ENCODE measurements around the gene MRFAP1.

The MRFAP1 gene

DNA sequence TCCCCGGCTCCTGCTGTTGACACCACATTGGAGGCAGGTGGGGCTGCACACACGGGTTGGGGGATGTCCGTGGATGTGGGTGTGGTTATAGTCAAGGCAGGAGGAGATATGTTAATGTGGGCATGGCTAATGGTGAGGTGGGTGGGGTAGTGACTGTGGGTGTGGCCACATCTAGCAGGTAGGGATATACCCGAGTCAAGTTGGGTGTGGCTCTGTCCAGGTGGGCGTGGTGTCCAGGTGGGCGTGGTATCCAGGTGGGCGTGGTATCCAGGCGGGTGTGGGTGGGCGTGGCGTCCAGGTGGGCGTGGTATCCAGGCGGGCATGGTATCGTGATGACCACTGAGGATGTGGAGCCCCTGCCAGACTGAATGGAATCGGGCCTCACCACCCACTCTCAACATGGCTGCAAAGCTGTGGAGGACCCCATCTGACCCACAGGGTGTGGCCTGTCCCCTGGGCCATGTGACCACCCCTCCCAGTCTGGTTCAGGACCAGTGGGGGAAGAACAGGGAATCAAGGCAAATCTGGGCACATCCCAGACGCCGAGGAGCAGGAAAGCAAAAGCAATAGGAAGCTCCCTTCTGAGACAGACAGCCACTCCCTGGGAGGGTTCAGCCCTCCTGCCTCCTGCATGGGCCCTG, 44.5 kb upstream of the MRFAP1 start:
- no peak overlapping the region for H3K4me3 ChIP-seq (ENCODE audit: low read depth, low read length)
- TF ChIP-seq, protein P1, sequence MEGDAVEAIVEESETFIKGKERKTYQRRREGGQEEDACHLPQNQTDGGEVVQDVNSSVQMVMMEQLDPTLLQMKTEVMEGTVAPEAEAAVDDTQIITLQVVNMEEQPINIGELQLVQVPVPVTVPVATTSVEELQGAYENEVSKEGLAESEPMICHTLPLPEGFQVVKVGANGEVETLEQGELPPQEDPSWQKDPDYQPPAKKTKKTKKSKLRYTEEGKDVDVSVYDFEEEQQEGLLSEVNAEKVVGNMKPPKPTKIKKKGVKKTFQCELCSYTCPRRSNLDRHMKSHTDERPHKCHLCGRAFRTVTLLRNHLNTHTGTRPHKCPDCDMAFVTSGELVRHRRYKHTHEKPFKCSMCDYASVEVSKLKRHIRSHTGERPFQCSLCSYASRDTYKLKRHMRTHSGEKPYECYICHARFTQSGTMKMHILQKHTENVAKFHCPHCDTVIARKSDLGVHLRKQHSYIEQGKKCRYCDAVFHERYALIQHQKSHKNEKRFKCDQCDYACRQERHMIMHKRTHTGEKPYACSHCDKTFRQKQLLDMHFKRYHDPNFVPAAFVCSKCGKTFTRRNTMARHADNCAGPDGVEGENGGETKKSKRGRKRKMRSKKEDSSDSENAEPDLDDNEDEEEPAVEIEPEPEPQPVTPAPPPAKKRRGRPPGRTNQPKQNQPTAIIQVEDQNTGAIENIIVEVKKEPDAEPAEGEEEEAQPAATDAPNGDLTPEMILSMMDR (IDR thresholded peaks at IDR 0.05; ENCODE audit: low read depth, low read length, missing control alignments): no peak
- in situ Hi-C loops (cut with HindIII; ENCODE audit: low sequenced_read_pairs): loop anchor here (10.0 kb wide), 1 partner anchor 69 kb away; no protein-coding TSS in a partner anchor
- no peak for DNase-seq (ENCODE audit: low read depth)

DNA sequence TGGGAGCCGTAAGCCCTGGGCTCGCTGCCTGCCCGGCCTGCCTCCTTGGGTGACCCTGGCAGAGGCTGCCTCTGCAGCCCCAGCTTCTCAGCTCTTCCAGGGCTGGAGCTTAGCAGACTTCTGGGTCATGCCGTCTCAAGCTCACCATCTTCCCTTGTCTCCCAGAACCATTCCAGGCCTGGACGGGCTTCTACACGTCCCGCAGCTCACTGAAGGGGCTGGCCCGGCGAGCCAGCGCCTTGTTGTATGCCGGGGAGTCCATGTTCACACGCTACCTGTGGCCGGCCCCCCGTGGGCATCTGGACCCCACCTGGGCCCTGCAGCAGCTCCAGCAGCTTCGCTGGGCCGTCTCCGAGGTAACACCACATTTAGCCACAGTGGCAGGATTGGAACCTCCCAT, 43.5 kb upstream of the MRFAP1 start:
- in situ Hi-C loops (cut with HindIII; ENCODE audit: low sequenced_read_pairs): loop anchor here (10.0 kb wide), 1 partner anchor 68 kb away; no protein-coding TSS in a partner anchor
- TF ChIP-seq, protein P1 (IDR thresholded peaks at IDR 0.05; ENCODE audit: low read depth, low read length, missing control alignments): no peak
- DNase-seq (ENCODE audit: low read depth): no peak
- H3K4me3 ChIP-seq (ENCODE audit: low read depth, low read length): no peak overlapping the region

DNA sequence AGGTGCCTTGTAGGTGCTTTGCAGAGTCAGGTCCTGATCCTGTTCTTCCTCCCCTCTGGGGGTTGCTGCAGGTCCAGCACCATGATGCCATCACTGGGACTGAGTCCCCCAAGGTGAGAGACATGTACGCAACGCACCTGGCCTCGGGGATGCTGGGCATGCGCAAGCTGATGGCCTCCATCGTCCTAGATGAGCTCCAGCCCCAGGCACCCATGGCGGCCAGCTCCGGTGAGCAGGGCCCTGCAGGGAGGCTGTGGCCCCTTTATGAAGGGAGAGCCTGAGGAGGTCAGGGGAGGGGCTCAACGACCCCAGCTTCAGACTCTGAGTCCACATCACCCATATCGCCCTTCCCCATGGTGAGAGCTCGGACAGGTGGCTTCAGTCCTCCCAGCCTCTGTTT, 42.4 kb upstream of the MRFAP1 start:
- no peak overlapping the region for H3K4me3 ChIP-seq (ENCODE audit: low read depth, low read length)
- TF ChIP-seq, protein P1 (IDR thresholded peaks at IDR 0.05; ENCODE audit: low read depth, low read length, missing control alignments): no peak
- no peak for DNase-seq (ENCODE audit: low read depth)
- in situ Hi-C loops (cut with HindIII; ENCODE audit: low sequenced_read_pairs): loop anchor here (10.0 kb wide), 1 partner anchor 67 kb away; no protein-coding TSS in a partner anchor

DNA sequence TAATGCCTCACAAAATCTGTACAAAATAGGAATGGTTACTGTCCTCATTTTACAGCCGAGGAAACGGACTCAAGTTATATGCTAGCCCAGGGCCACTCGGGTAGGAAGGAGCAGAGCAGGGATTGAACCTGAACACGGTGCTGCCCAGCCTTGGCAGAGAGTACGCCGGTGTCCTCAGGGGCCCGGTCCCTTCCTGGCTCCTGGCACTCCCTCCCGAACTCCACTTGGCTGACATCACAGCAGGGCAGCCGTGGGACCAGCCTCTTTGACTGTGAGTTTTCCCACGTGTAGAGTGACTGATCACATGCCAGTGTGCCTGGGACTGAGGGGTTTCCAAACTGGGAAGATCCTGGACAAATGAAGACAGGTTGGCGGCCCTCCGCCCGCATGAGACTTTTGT, 41.8 kb upstream of the MRFAP1 start:
- in situ Hi-C loops (cut with HindIII; ENCODE audit: low sequenced_read_pairs): loop anchor here (10.0 kb wide), 1 partner anchor 66 kb away; no protein-coding TSS in a partner anchor
- TF ChIP-seq, protein P1 (IDR thresholded peaks at IDR 0.05; ENCODE audit: low read depth, low read length, missing control alignments): no peak
- DNase-seq (ENCODE audit: low read depth): no peak
- no peak overlapping the region for H3K4me3 ChIP-seq (ENCODE audit: low read depth, low read length)

DNA sequence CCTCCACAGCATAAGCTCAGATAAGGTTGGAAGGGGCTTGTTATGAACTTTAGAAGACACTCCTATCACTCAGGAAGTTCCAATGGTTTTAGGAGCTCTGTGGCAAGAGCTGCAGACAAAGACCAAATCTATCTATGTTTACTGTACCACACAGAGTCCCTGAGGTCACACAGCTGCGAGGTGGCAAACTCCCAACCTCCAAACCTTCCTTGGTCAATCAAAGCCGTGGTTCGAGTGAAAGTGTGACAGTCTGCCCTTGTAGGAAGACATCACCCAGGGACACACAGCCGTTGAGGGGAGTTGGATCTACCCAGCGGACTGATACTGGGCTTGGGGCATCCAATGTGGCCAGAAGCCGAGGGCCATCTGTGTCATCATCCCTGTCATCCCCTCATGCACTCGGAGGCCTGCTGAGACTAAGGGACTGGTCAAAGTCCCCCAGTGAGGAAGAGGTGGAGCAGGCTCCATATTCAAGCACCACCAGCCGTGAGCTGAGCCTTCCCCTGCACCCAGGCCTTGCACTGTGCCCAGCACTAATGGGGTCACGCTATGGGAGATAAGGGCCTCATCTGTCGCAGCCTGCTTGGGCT, 38.7 kb upstream of the MRFAP1 start:
- DNase-seq (ENCODE audit: low read depth): no peak
- TF ChIP-seq, protein P1 (IDR thresholded peaks at IDR 0.05; ENCODE audit: low read depth, low read length, missing control alignments): no peak
- no peak overlapping the region for H3K4me3 ChIP-seq (ENCODE audit: low read depth, low read length)
- in situ Hi-C loops (cut with HindIII; ENCODE audit: low sequenced_read_pairs): loop anchor here (5.0 kb wide), 1 partner anchor 41 kb away; the partner anchor contains the start of gene MRFAP1

DNA sequence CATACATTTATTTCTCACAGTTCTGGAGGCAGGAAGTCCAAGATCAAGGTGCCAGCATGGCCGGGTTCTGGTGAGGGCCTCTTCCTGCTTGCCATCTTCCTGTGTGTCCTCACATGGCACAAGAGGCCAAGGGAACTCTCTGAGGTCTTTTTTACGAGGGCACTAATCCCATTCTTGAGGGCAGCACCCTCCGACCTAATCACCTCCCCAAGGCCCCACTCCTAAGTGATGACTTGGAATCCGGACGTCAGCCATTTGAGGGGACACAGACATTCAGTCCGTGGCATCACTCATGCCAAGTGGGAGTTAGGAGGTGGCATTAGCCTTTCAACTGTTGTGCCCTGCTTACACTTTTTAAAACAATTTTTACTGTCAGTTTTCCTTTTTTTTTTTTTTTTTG, 38.2 kb upstream of the MRFAP1 start:
- in situ Hi-C loops (cut with HindIII; ENCODE audit: low sequenced_read_pairs): loop anchor here (5.0 kb wide), 1 partner anchor 40 kb away; the partner anchor contains the start of gene MRFAP1
- no peak overlapping the region for H3K4me3 ChIP-seq (ENCODE audit: low read depth, low read length)
- TF ChIP-seq, protein P1 (IDR thresholded peaks at IDR 0.05; ENCODE audit: low read depth, low read length, missing control alignments): no peak
- no peak for DNase-seq (ENCODE audit: low read depth)

All from astrocyte of the cerebellum (primary cell).